ENCODE results near the gene RMND5B.

GRCh38 chr5:178194026-178194425, 63.2 kb downstream of the RMND5B start:
- TF ChIP-seq CTCF (IDR thresholded peaks at IDR 0.05) (no peak), EZH2 (IDR thresholded peaks at IDR 0.05; ENCODE audit: borderline replicate concordance, insufficient read depth, low read depth, low read length, poor library complexity, severe bottlenecking) (no peak)
